ENCODE data around the gene CSF1. TPM values are rescaled to one million over a fixed set of nuclear protein-coding genes. Genes with fewer than 3 reads are reported as not detected.

The CSF1 gene
- total RNA-seq, 4 donors from 2014 or later, result 9.7 to 41.9 (median 22.0) TPM

GRCh38 chr1:109892561-109893368, 17.9 kb upstream of the CSF1 start:
- 37 to 38% methylated on average over 10 of the region's 10 CpGs for WGBS, 2 donors
- no peak overlapping the region for H3K4me3 ChIP-seq (ENCODE audit: low read depth, poor library complexity, severe bottlenecking)
- TF ChIP-seq CTCF (IDR thresholded peaks at IDR 0.05) (no peak), POLR2A (IDR thresholded peaks at IDR 0.05) (no peak)
- no peak for DNase-seq (ENCODE audit: low spot score in 2 of 2)
- intact Hi-C loops (cut with DNase I; ENCODE audit: low total_unique reads), result no loop called here

- TF ChIP-seq CTCF (IDR thresholded peaks at IDR 0.05) (no peak), POLR2A (IDR thresholded peaks at IDR 0.05) (no peak)
- WGBS, 2 donors, result 89 to 93% methylated on average over 7 of the region's 7 CpGs
- H3K4me3 ChIP-seq (ENCODE audit: low read depth, poor library complexity, severe bottlenecking), result no peak overlapping the region
- intact Hi-C loops (cut with DNase I; ENCODE audit: low total_unique reads), result no loop called here
- DNase-seq (ENCODE audit: low spot score in 2 of 2), result no peak
Measured at GRCh38 chr1:109893532-109894171, 17.0 kb upstream of the CSF1 start.

- no peak overlapping the region for H3K4me3 ChIP-seq (ENCODE audit: low read depth, poor library complexity, severe bottlenecking)
- no peak for DNase-seq (ENCODE audit: low spot score in 2 of 2)
- intact Hi-C loops (cut with DNase I; ENCODE audit: low total_unique reads), result no loop called here
- WGBS, 2 donors, result 80 to 85% methylated on average over 8 of the region's 8 CpGs
- TF ChIP-seq POLR2A (IDR thresholded peaks at IDR 0.05) (no peak), CTCF (IDR thresholded peaks at IDR 0.05) (no peak)
Measured at GRCh38 chr1:109894823-109895719, 15.6 kb upstream of the CSF1 start.

- WGBS, 2 donors, result 64 to 67% methylated on average over 15 to 16 of the region's 16 CpGs
- intact Hi-C loops (cut with DNase I; ENCODE audit: low total_unique reads), result no loop called here
Measured at GRCh38 chr1:109895720-109896504, 14.7 kb upstream of the CSF1 start.

More at GRCh38 chr1:109895720-109896504, 14.7 kb upstream of the CSF1 start:
- no peak overlapping the region for H3K4me3 ChIP-seq (ENCODE audit: low read depth, poor library complexity, severe bottlenecking)
- no peak for DNase-seq (ENCODE audit: low spot score in 2 of 2)
- no peak for TF ChIP-seq POLR2A (IDR thresholded peaks at IDR 0.05)
- no peak for TF ChIP-seq CTCF (IDR thresholded peaks at IDR 0.05)
